RPMI8226 (cell line): ENCODE results near the gene RPH3AL.

Experiments used
- DNase-seq: peaks from one replicate; pipeline ENCODE4 v3.0.0-alpha.2; 2015

RPH3AL gene

GRCh38 chr17:352421-353212, at the start of gene RPH3AL:
Gene RPH3AL, minus strand, starts transcription at chr17:352807. Its CDS starts 25,264 bp downstream, at chr17:327543.
- DNase-seq, result no peak

- DNase-seq, result no peak
These were observed 47.6 kb upstream of the RPH3AL start for GRCh38 chr17:400257-400656.

GRCh38 chr17:396788-397187, 44.2 kb upstream of the RPH3AL start:
- no peak for DNase-seq

DNA sequence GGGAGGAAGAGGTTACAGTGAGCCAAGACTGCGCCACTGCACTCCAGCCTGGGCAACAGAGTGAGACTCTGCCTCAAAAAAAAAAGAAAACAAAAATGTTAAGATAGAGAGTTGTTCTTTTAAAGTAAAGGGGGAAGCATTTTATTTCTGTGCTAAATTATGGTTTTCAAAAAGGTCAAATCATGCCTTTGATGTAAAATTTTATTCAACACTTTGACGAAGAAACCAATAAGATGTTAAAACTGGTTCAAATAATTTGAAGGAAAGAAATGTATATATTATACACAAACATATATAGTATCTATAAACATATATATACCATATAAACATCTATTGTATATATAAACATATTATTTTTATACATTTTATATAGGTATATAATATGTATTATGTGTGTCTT, 43.4 kb upstream of the RPH3AL start:
- no peak for DNase-seq

DNA sequence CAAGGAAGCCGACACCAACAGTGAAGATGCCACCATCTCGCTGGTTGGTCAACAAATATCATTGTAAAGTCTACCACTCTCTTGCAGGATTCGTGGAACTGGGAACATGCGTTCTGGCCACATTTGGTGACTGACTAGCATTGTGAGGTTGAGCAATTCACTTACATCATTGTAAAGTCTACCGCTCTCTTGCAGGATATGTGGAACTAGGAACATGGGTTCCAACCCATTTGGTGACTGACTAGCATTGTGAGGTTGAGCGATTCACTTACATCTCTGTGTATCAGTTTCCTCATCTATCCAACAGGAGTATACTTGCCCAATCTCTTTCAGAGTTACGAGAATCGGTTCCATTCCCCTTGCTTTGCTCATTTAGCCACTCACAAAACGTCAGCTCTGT, 42.6 kb upstream of the RPH3AL start:
- DNase-seq, result no peak

DNA sequence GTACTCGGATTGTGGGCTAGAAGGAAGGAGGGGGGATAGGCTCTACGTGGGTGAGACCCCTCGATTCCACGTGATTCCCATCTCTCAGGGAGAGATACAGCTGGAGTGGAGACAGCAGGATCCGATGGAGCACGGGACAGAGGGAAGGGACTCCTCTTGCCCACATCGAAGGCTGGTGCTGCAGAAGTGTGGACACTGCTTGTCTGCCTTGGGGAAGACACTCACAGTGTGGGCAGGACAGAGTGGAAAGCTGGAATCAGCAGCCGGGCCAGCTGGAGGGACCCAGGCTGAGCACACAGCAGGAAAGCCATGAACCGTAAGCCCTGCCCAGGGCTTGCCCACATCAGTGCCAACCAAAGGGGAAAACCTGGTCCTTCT, 42.1 kb upstream of the RPH3AL start:
- DNase-seq, result no peak

GRCh38 chr17:393806-394717, 41.5 kb upstream of the RPH3AL start:
- no peak for DNase-seq

GRCh38 chr17:391850-392249, 39.2 kb upstream of the RPH3AL start:
- DNase-seq, result no peak

DNA sequence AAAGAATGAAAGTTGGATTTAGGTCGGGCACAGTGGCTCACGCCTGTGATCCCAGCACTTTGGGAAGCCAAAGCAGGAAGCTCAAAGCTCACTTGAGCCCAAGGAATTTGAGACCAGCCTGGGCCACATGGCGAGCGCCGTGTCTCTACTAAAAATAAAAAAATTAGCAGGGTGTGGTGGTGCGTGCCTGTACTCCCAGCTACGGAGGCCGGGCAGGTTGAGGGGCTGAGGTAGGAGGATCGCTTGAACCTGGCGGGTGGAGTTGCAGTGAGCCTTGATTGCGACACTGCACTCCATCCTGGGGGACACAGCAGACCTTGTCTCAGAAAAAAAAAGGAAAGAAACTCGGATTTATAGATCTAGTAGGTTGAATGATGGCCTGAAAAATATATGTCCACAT, 37.4 kb upstream of the RPH3AL start:
- DNase-seq, result no peak

DNA sequence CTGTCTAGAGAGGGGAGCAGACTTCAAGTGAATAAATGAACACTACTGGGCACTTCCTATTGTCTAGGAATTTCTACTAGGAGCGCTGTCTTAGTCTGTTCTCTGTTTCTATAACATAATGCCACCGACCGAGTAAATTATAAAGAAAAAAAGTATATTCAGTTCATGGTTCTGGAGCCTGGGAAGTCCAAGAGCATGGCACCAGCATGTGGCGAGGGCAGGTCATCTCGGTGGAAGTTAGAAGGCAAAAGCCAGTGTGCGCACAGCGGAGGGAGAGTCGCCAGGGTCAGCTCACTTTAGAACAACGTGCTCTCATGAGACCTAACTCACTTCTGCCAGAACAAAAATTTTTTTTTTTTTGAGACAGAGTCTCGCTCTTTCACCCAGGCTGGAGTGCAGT, 35.5 kb upstream of the RPH3AL start:
- no peak for DNase-seq

- DNase-seq, result peak; percentile 68
These were observed 33.7 kb upstream of the RPH3AL start for GRCh38 chr17:386141-386876.

GRCh38 chr17:385836-386140, 33.2 kb upstream of the RPH3AL start:
- no peak for DNase-seq

GRCh38 chr17:385178-385835, 32.7 kb upstream of the RPH3AL start:
- peak; percentile 26 for DNase-seq

DNA sequence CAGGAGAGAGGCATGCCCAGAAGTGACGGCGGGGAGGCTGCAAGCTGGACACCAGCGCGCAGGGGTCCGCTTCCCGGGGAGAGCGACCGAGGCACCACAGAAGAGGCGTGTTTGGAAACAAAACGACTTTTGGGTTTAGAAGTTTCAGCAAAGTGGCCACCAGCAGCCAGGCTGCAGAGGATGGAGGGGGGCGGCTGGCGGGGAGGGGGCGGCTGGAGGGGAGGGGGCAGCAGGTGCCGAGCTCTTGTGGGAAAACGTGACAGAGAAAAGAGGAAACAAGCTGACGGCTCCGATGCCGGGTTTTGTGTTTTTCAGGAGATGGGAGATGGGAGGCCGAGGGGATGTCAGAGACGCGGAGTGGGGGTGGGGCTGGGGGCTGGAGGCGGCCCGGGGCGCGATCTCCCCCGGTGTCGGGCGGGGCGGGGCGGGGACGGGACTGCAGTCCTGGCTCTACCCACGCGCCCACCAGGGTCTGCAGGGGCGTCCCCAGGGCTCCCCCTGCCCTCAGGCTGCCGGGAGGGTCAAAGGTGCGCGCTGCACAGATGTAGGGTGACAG, 32.1 kb upstream of the RPH3AL start:
- no peak for DNase-seq

DNA sequence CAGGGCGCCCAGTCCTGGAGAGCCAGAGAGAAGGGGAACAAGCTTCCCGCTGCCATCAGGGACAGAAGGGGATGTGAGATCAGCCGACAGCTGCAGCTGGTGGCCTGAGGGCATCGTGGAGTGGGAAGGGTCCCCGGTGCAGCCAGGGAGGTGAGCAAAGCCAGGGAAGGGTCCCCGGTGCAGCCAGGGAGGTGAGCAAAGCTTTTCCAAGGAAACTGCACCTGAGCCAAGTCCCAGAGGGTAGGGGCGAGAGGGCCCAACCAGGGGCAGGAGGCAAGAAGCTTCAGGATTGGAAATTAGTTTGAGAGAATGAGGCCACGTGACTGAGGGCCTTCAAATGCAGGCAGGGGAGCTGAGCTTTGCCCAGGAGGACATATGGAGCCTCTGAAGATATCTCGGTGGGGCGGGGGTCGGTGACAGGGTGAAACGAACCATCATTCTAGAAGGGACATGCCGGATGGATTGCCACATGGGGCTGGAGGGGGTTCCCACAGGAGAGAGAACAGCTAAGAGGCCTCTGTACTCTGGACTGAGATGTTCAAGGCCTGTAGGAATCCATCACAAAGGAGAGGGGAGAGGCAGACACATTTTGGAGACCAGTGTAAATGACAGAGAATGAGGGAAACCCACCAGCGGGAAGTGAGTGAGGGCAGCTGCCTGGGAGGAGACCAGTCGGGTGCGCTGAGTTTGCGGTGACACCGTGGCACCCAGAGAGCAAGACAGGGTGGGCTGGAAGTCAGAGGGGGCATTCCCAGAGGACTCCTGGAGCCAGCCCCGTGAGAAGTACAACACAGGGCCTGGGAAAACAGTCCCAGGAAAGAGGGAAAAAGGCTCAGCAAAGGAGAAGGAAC, 31.4 kb upstream of the RPH3AL start:
- DNase-seq, result no peak

GRCh38 chr17:382644-383533, 30.3 kb upstream of the RPH3AL start:
- DNase-seq, result no peak

DNA sequence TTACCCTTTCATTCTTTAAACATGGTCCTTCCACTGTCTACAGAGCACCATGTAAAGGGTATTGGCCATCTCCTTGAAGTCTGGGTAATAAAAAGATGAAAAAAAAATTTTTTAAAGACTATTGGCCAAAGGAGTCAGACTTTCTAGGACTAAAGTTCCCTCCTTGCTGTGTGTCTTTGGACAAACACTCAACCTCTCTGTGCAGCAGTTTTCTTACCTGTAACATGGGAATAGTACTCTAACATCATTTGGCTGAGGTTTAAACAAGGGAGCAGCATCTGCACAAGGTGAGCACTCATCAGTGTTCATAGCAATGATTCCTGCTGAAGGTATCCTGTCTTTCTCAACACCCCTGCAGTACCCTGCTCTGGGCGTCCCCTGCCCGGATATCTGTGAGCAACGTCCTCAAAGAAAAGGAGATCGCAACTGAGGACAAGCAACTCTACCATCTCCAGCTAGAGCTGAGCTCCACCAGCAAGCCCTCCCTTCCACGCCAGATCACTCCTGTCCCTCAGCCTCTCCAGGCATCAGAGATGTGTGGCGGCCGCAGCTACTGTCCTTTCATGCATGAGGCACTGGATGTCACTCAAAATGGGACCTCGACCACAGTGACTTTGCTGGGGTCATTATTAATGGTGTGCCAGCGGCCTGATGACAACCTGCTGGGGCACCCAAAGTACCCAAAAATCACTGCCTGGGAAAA, 29.5 kb upstream of the RPH3AL start:
- DNase-seq, result no peak

- no peak for DNase-seq
These were observed 28.9 kb upstream of the RPH3AL start for GRCh38 chr17:381516-381915.

DNA sequence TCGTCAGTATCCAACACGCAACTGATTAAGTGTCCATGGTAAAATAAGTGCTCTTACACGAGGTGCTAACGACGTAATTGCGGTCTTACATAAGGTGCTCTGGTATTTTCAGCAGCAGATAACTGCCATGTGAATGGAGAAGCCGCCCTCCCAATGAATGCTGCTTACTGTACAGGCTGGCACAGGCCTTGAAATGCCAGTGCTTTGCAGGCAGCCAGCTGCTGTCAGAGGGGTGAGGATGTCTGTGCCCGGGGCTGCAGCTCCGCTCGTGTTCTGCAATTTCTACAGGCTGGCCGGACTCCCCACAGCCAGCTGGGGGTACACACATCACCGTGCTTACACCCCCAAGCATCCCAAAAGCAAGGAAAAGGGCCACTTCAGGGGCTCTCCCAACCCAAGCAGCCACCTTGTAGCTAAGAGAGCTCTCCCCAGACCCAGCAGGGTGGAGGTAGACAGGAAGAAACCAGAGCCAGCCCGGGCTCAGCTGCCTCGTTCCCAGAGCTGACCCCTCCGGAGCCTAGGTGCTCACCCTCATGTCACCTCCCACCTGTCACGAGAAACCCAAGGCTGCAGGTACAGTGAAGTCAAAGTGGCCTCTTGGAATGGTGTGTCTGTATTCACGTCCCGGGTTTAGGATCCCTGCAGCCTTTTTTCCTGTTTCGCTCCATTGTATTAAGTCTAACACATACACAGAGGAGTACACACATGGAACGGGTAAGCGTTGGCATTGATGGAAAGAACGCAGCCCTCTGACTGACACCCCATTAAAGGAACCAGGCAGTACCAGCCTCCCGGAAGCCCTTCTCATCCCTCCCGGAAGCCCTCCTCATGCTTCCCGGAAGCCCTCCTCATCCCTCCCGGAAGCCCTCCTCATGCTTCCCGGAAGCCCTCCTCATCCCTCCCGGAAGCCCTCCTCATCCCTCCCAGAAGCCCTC, 27.2 kb upstream of the RPH3AL start:
- DNase-seq, result no peak
